ENCODE results near the gene KANK3.
"Not testable (repeated sequence)": the region's sequence is repeated elsewhere in the genome, so short reads cannot be mapped to it uniquely, and the experiment has no call there.

DNA sequence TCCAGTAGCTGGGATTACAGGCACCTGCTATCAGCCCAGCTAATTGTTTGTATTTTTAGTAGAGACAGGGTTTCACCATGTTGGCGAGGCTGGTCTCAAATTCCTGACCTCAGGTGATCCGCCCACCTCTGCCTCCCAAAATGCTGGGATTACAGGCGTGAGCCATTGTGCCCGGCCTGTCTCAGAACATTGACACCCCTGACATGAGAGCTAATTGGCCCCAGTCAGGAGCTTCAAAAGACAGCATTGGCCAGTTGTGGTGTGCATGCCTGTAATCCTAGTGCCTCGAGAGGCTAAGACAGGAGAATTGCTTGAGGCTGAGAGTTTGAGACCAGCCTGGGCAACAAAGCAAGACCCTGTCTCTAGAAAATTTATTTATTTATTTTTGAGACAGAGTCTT is 9.8 kb upstream of the KANK3 start:
- TF ChIP-seq, protein P1, sequence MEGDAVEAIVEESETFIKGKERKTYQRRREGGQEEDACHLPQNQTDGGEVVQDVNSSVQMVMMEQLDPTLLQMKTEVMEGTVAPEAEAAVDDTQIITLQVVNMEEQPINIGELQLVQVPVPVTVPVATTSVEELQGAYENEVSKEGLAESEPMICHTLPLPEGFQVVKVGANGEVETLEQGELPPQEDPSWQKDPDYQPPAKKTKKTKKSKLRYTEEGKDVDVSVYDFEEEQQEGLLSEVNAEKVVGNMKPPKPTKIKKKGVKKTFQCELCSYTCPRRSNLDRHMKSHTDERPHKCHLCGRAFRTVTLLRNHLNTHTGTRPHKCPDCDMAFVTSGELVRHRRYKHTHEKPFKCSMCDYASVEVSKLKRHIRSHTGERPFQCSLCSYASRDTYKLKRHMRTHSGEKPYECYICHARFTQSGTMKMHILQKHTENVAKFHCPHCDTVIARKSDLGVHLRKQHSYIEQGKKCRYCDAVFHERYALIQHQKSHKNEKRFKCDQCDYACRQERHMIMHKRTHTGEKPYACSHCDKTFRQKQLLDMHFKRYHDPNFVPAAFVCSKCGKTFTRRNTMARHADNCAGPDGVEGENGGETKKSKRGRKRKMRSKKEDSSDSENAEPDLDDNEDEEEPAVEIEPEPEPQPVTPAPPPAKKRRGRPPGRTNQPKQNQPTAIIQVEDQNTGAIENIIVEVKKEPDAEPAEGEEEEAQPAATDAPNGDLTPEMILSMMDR (IDR thresholded peaks at IDR 0.05; ENCODE audit: low read depth, low read length): not testable (repeated sequence)
- TF ChIP-seq POLR2A (IDR thresholded peaks at IDR 0.05; ENCODE audit: extremely low read depth, insufficient read length): not testable (repeated sequence)
